Uterus (tissue), 2 donors: ENCODE results near the gene GLIPR1.
"Not testable (repeated sequence)": the region's sequence is repeated elsewhere in the genome, so short reads cannot be mapped to it uniquely, and the experiment has no call there.

Experiments used
- CTCF ChIP-seq, 4 experiments: fragments of 200-600 bp in 2 of 4; fragments of 450-650 bp in 2 of 4; sonication (generic) in 2 of 4; IDR thresholded peaks; one replicate each; pipeline ENCODE4 v1.5.1; 2016 to 2019; ENCODE audit warnings: antibody characterized with exemption in 4 of 4, mild to moderate bottlenecking in 2 of 4, moderate library complexity in 1 of 4
- POLR2A ChIP-seq, 2 donors: fragments of 450-650 bp; IDR thresholded peaks; one replicate each; pipeline ENCODE4 v1.6.1; 2016; ENCODE audit warnings: antibody characterized with exemption in 2 of 2, mild to moderate bottlenecking in 1 of 2, moderate library complexity in 1 of 2

GRCh38 chr12:75441687-75442449, 38.7 kb upstream of the GLIPR1 start:
- TF ChIP-seq CTCF, POLR2A (IDR thresholded peaks at IDR 0.05): not testable (repeated sequence)
